Heart left ventricle (tissue), 13 donors: Measurements from ENCODE around the gene IQCN.

ENCODE experiments used
- CTCF ChIP-seq, 12 donors: fragments of 200-600 bp; sonication (generic) in 4 of 12; IDR thresholded peaks; one replicate each; pipeline versions ENCODE4 v1.5.0 to v1.8.0; 2018 to 2022; ENCODE audit warnings: antibody characterized with exemption in 12 of 12, mild to moderate bottlenecking in 5 of 12
- POLR2A ChIP-seq, 2 donors: fragments of 450-650 bp; IDR thresholded peaks; one replicate each; pipeline ENCODE4 v1.6.1; 2017; ENCODE audit warnings: antibody characterized with exemption in 2 of 2, mild to moderate bottlenecking in 2 of 2, moderate library complexity in 2 of 2
- donor health status: ischemic (EF 13 %, LVEDD 7.1; RV severe dilation, severe dysfunction).
- donor health status: DM: no; HTN: yes; CAD: no.
- donor health status: DM: no; HTN: no; CAD: no.
- donor health status: ischemic (EF 25% LVEDD 6.9; RV normal size, moderate dysfunction).
- donor health status: ischemic (EF 25% LVEDD 5.7; RV mildly dilated, moderate dysfunction).
- donor health status: ischemic (EF 35%, LVEDD 5.7; RV mildly dilated, moderate dysfunction).
- donor health status: nonischemic (EF 11% LVEDD 7.7; RV severe dilation, severe dysfunction).
- donor health status: DM: yes; HTN: yes; CAD: no.
- donor health status: PGD.
- donor health status: ischemic (EF 29% LVEDD 5.4; RV normal size, mild dysfunction).
- donor health status: nonischemic (EF 23%, LVEDD 6.1; RV moderate dilation, normal function).

DNA sequence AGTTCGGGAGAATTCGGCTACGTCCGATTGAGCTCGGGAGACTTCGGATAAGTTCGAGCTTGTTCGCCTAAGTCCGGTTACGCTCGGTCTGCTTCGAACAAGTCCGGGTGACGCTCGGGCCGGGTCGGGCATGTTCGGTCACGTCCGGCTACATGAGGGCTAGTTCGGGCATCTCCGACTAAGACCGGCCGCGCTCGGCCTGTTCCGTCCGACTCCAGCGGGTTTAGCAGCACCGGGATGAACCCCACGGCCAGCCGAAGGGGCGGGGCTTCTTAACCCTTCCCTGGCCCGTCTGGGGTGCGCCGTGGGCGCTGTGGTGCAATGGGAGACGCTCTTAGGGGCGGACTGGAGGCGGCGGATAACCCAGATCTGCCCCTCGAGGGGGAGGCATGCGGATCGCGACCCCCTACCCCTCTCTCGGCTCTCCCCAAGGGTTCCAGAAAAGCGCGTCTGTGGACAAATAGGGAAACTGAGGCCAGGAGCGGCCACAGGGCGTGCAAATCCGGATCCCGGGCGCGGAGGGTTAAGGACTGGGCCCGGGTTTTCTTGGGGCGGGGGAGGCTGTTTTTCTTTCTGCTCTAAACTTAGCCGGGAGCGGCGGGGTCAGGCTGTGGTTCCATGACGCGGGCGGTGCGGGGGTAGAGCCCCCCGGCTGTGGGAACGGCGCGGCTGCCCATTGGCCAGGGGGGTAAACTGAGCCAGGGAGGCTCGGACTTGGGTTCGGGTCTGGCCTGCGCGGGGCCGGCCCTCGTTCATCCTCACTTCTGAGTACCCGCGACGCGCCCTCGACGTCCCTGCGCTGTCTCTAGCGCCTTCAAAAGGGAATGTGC, 49.5 kb downstream of the IQCN start:
- TF ChIP-seq CTCF (IDR thresholded peaks at IDR 0.05) (no peak), POLR2A (IDR thresholded peaks at IDR 0.05) (peak in 1 of 2 donors; percentile 7)
